ENCODE data around the gene ETV6.

Gene ETV6

GRCh38 chr12:11729439-11730150 lies 80.1 kb downstream of the ETV6 start:
- in situ Hi-C loops (cut with MboI; ENCODE audit: low sequenced_read_pairs, unreplicated experiment): no loop called here
- DNase-seq (ENCODE audit: low spot score): no peak
- TF ChIP-seq CTCF (IDR thresholded peaks at IDR 0.05; ENCODE audit: borderline replicate concordance, control extremely low read depth, extremely low read depth, insufficient read depth, missing control alignments): no peak

GRCh38 chr12:11730299-11731041 lies 81.0 kb downstream of the ETV6 start:
- in situ Hi-C loops (cut with MboI; ENCODE audit: low sequenced_read_pairs, unreplicated experiment): no loop called here
- TF ChIP-seq CTCF (IDR thresholded peaks at IDR 0.05; ENCODE audit: borderline replicate concordance, control extremely low read depth, extremely low read depth, insufficient read depth, missing control alignments): no peak
- peak; percentile 48 for DNase-seq (ENCODE audit: low spot score)

GRCh38 chr12:11731042-11731357 lies 81.5 kb downstream of the ETV6 start:
- no peak for DNase-seq (ENCODE audit: low spot score)
- no peak for TF ChIP-seq CTCF (IDR thresholded peaks at IDR 0.05; ENCODE audit: borderline replicate concordance, control extremely low read depth, extremely low read depth, insufficient read depth, missing control alignments)
- in situ Hi-C loops (cut with MboI; ENCODE audit: low sequenced_read_pairs, unreplicated experiment): no loop called here

GRCh38 chr12:11731455-11731854 lies 82.0 kb downstream of the ETV6 start:
- in situ Hi-C loops (cut with MboI; ENCODE audit: low sequenced_read_pairs, unreplicated experiment): no loop called here
- no peak for DNase-seq (ENCODE audit: low spot score)
- TF ChIP-seq CTCF (IDR thresholded peaks at IDR 0.05; ENCODE audit: borderline replicate concordance, control extremely low read depth, extremely low read depth, insufficient read depth, missing control alignments): no peak

GRCh38 chr12:11732023-11732422 lies 82.5 kb downstream of the ETV6 start:
- no peak for DNase-seq (ENCODE audit: low spot score)
- in situ Hi-C loops (cut with MboI; ENCODE audit: low sequenced_read_pairs, unreplicated experiment): no loop called here
- no peak for TF ChIP-seq CTCF (IDR thresholded peaks at IDR 0.05; ENCODE audit: borderline replicate concordance, control extremely low read depth, extremely low read depth, insufficient read depth, missing control alignments)

- DNase-seq (ENCODE audit: low spot score): no peak
- in situ Hi-C loops (cut with MboI; ENCODE audit: low sequenced_read_pairs, unreplicated experiment): no loop called here
- TF ChIP-seq CTCF (IDR thresholded peaks at IDR 0.05; ENCODE audit: borderline replicate concordance, control extremely low read depth, extremely low read depth, insufficient read depth, missing control alignments): no peak
Observed at GRCh38 chr12:11732715-11733114, 83.2 kb downstream of the ETV6 start.

Measured in GM13976 (cell line).